Sigmoid colon (tissue), 4 donors: ENCODE measurements around the gene EPN3.

Source experiments
- POLR2AphosphoS5 ChIP-seq, 4 donors: sonication (generic); formaldehyde crosslinking; IDR thresholded peaks; one replicate each; pipeline ENCODE4 v1.6.1; 2017; ENCODE audit warnings: antibody characterized with exemption in 4 of 4
- TF ChIP-seq, protein P1 (sequence below), 4 experiments: fragments of 450-650 bp in 3 of 4; fragments of 200-600 bp in 1 of 4; IDR thresholded peaks; one replicate each; pipeline ENCODE4 v1.5.1; 2016 to 2019; ENCODE audit warnings: antibody characterized with exemption in 4 of 4, mild to moderate bottlenecking in 3 of 4, moderate library complexity in 2 of 4

- TF ChIP-seq, protein P1, sequence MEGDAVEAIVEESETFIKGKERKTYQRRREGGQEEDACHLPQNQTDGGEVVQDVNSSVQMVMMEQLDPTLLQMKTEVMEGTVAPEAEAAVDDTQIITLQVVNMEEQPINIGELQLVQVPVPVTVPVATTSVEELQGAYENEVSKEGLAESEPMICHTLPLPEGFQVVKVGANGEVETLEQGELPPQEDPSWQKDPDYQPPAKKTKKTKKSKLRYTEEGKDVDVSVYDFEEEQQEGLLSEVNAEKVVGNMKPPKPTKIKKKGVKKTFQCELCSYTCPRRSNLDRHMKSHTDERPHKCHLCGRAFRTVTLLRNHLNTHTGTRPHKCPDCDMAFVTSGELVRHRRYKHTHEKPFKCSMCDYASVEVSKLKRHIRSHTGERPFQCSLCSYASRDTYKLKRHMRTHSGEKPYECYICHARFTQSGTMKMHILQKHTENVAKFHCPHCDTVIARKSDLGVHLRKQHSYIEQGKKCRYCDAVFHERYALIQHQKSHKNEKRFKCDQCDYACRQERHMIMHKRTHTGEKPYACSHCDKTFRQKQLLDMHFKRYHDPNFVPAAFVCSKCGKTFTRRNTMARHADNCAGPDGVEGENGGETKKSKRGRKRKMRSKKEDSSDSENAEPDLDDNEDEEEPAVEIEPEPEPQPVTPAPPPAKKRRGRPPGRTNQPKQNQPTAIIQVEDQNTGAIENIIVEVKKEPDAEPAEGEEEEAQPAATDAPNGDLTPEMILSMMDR (IDR thresholded peaks at IDR 0.05) = no peak
- TF ChIP-seq POLR2AphosphoS5 (IDR thresholded peaks at IDR 0.05) = no peak
These were observed 12.1 kb upstream of the EPN3 start for GRCh38 chr17:50520483-50520882.
